MV-4-11 (cell line): ENCODE measurements around the gene RBP5.

Experiments used
- DNase-seq: peaks from one replicate; lab custom pipeline; 2025; lab: John Stamatoyannopoulos, UW

RBP5 gene

DNA sequence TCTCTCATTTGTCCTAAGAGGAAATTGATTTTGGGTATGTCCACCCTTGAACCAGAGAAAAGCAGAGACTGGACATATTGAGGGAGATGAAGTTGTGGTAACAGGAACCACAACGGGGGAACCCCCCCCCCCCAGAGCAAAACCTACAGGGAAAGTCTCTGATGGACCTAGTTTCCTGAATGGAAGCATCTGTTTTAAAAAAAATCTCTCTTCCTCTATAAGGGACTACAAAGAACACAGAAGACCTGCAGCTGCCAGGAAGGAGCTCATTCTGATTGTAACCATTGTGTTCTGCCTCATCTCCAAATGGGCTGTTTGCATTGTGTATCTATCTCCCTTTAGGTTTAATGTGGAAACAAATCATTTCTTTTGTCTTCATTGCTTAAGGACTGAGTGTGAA, 54.7 kb downstream of the RBP5 start:
- DNase-seq, result no peak
